Measurements from ENCODE around the gene LRRC17.

DNA sequence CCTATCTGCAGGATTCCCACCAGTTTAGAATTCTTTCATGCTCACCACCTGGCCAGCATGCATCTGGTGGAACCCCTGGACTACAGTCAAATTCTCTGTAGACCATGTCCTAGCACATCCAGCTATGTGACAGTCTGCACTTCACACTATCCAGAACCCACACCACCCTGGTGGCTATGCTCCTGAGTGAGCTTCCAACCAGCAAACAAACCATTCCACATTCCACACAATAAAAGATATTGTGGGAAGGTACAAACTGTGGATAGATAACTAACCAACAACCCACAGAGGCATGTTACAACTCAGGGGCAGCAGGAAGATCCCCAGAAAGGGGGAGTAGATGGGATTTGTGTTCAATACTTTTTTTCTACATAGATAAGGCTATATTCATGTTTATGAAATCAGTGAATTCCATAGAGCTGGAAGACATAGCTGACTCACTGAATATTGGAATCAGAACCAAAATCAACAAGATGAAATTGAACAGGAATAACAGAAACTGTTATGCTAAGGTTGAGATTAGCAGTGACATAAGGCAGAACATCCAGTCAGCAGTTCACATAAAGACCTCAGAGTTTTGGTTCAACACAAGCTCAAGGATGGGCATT is 72.5 kb downstream of the LRRC17 start:
- TF ChIP-seq EZH2 (IDR thresholded peaks at IDR 0.05; ENCODE audit: insufficient read depth, poor library complexity, severe bottlenecking) (no peak), EZH2phosphoT487 (IDR thresholded peaks at IDR 0.05; ENCODE audit: insufficient read depth, low read depth) (no peak)

Measured in GM23248 (cell line).